ENCODE results near the gene C16orf74.

Gene C16orf74

GRCh38 chr16:85750827-85751697, at the start of gene C16orf74:
C16orf74 (minus strand) TSS chr16:85751096; CDS start chr16:85735217, 15,879 bp downstream.
- DNase-seq: no peak

- DNase-seq: no peak
These were observed 49.4 kb upstream of the C16orf74 start for GRCh38 chr16:85800321-85800669.

- peak; percentile 77 to 85 for DNase-seq
These were observed 48.8 kb upstream of the C16orf74 start, which contains the start of the genes COX4I1 and EMC8 for GRCh38 chr16:85799497-85800320. COX4I1 (plus strand) TSS chr16:85799695; CDS start chr16:85801206, 1,511 bp downstream. EMC8 (minus strand) TSS chr16:85799544; CDS start chr16:85799295, 249 bp downstream.

GRCh38 chr16:85798901-85799496, 48.1 kb upstream of the C16orf74 start:
- peak in 1 of 2 donors; percentile 48 for DNase-seq

DNA sequence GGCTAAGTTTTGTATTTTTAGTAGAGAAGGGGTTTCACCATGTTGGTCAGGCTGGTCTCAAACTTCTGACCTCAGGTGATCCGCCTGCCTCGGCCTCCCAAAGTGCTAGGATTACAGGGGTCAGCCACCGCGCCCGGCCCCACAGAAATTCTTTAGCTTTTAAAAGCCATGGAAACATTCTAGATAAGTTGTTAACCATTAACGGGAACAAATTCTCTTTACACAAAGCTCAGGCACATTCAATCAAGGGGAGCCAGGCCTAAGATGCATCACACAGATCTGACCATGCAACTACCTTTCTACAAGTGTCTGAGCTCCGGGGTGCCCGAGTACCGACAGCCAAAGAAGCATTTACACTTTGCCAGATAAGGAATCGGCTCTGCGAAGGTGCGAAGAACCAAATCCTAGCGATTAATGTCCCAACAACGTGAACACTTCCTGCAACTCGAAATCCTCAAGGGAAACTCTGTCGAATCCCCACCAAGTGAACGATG, 47.4 kb upstream of the C16orf74 start:
- no peak for DNase-seq

DNA sequence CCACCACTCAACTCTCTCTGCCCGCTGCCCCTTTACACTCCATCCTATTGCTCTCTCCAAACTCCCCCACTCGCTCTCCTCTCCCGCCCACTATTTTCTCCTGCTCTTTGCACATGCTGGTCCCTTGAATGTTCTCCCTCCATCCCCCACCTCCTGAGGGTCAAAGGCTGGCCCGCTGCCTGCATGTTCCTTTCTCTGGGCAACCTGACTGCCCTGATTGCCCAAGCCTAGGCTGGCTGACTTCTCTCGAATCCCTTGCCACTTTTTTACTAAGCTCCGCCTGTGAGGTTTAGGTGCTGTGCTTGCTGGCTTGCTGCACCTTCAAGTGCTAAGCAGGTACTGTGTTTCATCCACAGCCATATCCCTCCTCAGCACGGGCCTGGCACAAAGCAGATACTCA, 45.7 kb upstream of the C16orf74 start:
- no peak for DNase-seq

GRCh38 chr16:85796152-85796551, 45.3 kb upstream of the C16orf74 start:
- no peak for DNase-seq

DNA sequence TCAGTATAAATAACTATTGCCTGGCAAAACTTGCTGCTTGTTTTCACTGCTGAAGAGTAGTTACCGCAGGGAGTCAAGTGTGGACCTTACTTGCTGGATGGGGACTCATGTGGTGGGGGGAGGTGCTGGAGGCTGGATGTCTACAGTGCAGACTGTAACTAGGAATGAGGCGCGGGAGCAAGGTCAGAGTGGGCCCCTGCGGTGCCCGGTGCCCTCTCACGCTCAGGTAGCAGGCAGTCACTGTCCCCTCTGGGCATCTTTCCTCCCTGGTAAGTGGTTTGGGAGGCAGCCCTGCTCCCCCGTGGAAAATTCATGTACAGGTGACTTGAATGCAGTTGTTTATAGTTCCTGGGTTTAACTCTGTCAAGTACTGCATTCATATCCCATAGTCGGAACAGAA, 43.8 kb upstream of the C16orf74 start:
- no peak for DNase-seq

DNA sequence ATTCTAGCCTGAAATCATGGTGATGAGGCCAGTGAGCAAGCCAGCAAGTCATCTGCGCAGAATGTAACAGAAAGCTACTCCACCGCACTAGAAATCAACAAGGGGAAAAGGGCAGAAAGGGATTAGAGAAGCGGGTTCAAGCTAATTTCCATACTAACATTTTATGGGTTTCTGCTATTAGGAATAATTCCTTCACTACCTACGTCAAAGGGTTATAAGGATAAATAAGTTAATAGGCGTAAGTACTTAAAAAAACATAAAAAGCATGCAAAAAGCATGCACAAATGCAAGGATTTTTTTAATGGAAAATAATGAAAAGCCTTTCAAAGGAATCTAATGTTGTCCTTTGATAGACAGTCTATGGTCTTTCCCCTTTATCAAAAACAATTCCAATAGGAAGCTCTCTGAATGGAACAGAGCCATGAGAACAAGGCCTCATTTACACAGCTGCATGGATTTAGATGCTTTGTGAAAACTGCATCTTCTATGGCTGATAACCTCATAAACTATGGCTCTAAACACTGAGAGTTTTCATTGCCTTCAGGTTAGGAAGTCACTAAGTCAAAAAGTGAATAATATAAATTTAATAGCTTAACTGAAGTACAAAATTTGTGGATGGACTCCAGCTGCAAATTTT, 42.9 kb upstream of the C16orf74 start:
- no peak for DNase-seq

DNA sequence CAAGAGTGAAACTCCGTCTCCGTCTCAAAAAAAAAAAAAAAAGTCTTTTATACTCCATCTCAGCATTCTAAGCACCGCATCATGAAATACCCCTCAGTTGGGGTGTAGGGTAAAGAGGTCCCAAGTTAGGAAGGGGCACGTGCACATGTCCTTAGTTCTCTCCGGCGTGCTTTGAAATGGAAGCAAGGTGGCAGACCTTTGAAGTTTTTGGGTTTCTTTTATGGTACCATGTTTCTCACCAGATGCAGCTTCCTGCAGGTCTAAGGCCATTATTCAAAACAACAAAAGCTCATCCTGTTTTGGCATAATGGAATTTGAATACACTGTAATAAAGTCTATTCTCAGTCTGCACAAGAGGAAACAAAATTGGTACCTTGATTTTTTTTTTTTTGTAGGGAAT, 38.9 kb upstream of the C16orf74 start:
- no peak for DNase-seq

DNA sequence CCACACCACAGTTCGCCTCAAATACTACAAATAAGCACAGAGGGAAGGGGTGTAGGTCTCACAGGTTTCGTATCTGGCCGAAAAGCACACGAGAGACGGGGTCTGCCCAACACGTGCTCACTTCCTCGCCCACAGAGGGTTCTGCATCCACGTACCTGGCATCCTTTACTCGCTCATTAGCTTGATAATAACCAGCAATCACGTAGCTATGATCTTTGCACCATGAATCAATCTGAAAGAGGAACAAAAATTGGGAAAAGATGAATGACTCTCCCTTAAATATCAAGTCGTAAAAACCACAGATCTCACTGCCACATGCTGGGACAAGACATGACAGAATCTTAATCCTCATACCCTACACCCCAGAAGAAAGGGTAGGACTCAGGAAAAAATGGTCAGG, 37.9 kb upstream of the C16orf74 start:
- no peak for DNase-seq

DNA sequence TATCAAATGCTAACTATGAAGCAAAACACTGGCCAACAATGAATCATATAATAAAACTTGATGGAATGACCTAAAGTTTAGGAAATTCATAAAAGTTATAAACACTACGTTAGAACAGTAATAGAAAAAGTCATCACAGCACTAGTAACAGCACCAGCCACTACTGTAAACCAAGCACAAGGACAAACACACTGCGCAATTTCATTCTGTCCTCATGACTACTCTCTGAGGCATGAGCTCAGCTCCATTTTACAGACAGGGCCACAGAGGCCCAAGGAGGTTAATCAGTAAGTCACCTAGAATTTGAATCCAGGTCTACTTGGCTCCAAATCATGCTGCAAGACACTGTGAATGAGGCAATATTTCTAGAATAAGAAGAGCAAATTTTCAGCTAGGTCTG, 35.0 kb upstream of the C16orf74 start:
- DNase-seq: no peak

DNA sequence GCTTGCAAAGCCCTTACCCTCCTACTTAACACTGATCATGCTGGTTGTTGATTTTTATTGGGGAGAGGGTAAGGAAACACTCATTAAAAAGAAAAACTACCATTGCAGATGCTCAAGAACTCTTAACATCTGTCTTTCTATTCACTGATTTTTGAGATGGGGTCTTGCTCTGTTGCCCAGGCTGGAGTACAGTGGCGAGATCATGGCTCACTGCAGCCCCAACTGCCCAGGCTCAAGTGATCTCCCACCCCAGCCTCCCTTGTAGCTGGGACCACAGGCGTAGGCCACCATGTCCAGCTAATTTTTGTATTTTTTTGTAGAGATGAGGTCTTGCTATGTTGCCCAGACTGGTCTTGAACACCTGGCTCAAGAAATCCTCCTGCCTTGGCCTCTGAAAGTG, 33.9 kb upstream of the C16orf74 start:
- DNase-seq: no peak

GRCh38 chr16:85783441-85783840, 32.5 kb upstream of the C16orf74 start:
- DNase-seq: no peak

DNA sequence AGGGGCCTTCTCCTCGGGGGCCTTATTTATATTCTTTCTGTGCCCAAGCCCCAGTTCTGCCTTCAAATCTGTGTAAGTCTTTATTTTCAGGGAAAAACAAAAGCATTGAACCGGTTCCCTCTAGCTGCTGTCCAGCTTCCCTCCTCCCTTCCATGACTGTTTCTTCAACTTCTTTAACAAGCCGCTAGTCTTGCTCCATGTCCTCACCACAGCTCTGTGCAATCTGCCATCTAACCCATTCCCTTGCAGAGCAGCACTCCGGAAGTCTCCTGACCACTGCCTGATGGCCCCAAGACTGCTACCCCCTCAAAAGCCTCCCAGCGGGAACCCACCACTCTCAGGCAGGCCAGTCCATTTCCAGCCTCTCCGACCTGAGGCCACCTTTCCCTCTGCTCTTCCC, 31.6 kb upstream of the C16orf74 start:
- DNase-seq: no peak

DNA sequence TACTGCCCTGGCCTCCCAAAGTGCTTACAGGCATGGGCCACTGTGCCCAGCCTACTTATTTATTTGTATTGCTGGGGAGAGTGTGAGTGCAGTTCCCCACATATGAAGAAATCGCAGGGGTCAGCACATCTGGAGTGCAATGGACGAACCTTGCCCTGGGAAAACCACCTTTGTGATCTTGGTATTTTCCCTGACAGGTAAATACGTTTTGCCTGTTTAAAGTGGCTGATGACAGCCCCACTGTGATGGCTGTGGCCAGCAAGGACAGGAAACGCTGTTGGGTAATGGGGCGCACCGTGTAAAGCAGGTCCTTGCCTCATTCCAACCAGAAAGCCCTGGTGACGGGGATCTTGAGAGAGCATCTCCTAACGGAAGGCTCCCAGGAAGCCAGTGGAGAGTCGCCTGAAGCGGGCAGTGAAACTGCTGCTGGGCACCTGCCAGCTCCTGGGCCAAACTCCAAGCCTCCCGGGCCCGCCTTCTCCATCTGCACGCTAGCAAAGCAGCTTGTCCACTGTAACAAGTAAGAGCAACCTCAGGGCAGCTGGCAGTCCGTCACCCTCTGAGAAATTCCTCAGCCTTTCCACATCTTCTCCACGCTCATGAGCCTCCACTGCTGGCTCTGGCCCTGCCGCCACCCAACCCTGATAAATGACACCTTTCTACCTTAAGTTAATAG, 30.9 kb upstream of the C16orf74 start:
- no peak for DNase-seq

GRCh38 chr16:85781156-85781555, 30.3 kb upstream of the C16orf74 start:
- no peak for DNase-seq

DNA sequence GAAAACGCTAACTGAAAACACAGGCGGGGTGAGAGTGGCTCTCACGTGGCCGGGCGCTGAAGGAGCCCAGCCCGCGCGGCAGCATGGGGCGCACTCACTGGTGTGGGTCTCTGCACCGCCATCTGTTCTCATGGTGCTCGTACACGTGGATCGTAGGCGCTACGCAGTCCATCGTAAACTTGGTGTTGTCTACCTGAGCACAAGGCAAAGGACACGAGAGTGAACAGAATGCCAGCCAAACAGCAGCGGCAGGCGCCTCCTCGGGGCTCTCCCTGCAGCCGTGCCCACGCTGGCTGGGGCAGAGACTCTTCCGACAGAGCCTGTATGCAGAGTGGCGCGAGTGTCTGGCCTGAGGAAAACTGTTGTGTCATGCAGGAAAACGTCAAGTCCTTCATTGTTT, 29.4 kb upstream of the C16orf74 start:
- DNase-seq: no peak

DNA sequence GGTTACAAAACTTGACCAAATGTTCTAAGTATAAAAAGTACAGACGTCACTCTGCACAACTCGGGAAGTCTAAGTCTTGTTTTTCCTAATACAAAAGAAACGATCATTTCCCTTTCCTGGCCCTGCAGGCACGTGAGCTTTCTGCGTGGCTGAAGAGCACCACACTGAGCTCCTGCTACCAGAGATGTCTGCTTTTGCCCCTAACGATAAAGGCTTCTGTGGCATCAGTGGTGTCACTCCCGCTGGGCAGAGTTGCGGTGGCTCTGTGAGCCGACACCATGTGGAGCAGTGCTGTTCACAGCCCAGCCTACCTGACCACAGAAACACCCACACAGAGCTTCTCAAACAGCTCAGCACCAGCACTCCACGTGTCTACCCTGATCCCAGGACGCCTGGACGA, 28.0 kb upstream of the C16orf74 start:
- DNase-seq: no peak

DNA sequence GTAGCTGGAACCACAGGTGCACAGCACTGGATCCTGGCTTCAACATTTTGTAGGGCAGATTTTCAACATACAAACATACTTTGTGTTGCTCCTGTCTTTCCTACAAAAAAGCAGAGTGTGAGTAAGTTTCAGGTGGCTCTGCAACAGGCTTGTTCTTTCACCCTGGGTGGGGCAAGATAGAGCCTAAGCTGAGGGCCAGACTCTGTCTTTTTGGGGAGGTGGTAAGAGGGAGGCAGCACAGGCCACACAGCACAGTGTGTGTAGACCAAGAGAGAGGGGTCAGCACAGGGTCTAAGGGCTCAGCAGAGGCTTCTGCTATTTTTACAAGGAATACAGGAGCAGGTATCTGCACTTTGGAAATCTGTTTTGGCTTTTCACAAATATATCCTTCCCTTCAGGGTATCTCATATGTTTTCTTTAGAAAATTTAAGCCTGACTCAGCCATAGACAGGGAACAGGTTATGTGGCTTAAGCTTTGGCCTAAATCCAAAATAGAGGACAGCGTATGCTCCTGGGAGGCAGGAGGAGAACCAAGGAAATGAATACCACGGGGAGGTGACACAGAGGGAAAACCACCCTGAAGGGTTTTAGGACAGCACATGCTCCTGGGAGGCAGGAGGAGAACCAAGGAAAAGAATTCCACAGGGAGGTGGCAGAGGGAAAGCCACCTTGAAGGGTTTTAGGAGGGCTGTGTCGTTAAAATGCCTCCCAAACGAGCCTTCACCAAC, 26.9 kb upstream of the C16orf74 start:
- DNase-seq: no peak

DNA sequence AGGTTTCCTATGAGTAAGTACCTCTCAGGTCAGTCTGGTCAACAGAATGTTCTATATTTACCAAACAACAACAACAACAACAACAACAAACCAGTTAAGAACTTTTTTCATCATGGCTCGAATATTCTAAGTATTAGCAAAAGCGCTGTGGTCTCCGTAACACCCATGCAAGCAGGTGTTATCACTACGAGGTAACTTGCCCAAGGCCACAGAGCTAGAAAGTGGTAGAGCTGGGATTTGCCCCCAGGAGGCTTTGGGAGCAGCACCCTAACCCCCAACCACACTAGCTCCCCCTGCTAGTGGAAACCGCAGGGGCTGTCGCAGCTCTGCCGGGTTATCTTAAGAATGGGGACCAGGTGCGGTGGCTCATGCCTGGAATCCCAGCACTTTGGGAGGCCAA, 23.9 kb upstream of the C16orf74 start:
- DNase-seq: no peak

- DNase-seq: no peak
These were observed 23.2 kb upstream of the C16orf74 start for GRCh38 chr16:85774136-85774535.
